BLaER1 (cell line): ENCODE data around the gene IL24.

Experiments
- H3K27ac ChIP-seq: shearing (Covaris generic); formaldehyde crosslinking; 2 replicates; pipeline ENCODE4 v1.8.1; 2022
- H3K27me3 ChIP-seq: shearing (Covaris generic); formaldehyde crosslinking; 2 replicates; pipeline ENCODE4 v1.8.1; 2022
- H3K36me3 ChIP-seq: shearing (Covaris generic); formaldehyde crosslinking; 2 replicates; pipeline ENCODE4 v1.8.1; 2022
- H3K4me1 ChIP-seq: shearing (Covaris generic); formaldehyde crosslinking; 2 replicates; pipeline ENCODE4 v1.8.1; 2022
- H3K4me2 ChIP-seq: shearing (Covaris generic); formaldehyde crosslinking; 2 replicates; pipeline ENCODE4 v1.8.1; 2022
- H3K4me3 ChIP-seq: shearing (Covaris generic); formaldehyde crosslinking; 2 replicates; pipeline ENCODE4 v1.8.1; 2022
- H3K9ac ChIP-seq: shearing (Covaris generic); formaldehyde crosslinking; 2 replicates; pipeline ENCODE4 v1.8.1; 2022
- H3K9me3 ChIP-seq: shearing (Covaris generic); formaldehyde crosslinking; 2 replicates; pipeline ENCODE4 v1.8.1; 2022
- H4K20me1 ChIP-seq: shearing (Covaris generic); formaldehyde crosslinking; 2 replicates; pipeline ENCODE4 v1.8.1; 2022
- Cebpa-rat ChIP-seq: shearing (Covaris generic); IDR thresholded peaks from 2 replicates; pipeline ENCODE4 v1.8.1; 2022

IL24 gene

DNA sequence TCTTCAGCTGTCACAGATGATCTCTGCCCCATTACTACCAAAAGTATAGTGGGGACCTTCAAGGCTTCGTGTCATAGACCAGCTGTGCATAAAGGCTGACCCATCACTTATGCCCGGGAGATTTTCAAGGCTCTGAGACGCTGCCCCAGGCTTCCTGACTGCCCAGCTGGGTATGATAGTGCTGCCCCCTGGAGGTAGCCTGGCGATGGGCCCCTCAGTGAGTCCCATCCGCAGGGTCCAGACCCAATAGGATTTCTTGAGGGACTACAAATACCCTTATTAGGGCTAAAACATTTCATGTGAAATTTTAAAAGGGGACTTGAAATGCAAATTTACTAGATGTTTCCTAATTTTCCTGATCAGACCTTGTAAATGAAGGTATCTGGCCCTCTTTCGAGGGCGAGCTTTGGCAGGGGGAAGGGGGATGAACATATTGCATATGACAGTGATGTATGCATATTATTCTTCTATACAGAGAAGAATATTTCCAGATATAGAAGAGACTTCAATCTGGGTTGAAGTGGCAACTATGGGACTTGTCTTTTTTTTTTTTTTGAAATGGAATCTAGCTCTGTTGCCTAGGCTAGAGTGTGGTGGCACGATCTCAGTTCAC lies 36.2 kb downstream of the IL24 start:
- no peaks in the 10 kb centered on the region for H4K20me1 ChIP-seq
- no peak overlapping the region for H3K4me3 ChIP-seq
- H3K9me3 ChIP-seq = no peaks in the 10 kb centered on the region
- H3K27me3 ChIP-seq = no peaks in the 10 kb centered on the region
- TF ChIP-seq Cebpa-rat = no peak
- no peak overlapping the region for H3K4me2 ChIP-seq
- no peaks in the 10 kb centered on the region for H3K36me3 ChIP-seq
- H3K27ac ChIP-seq = no peak overlapping the region
- H3K4me1 ChIP-seq = peaks cover 38% of the 10 kb centered on the region
- no peak overlapping the region for H3K9ac ChIP-seq

DNA sequence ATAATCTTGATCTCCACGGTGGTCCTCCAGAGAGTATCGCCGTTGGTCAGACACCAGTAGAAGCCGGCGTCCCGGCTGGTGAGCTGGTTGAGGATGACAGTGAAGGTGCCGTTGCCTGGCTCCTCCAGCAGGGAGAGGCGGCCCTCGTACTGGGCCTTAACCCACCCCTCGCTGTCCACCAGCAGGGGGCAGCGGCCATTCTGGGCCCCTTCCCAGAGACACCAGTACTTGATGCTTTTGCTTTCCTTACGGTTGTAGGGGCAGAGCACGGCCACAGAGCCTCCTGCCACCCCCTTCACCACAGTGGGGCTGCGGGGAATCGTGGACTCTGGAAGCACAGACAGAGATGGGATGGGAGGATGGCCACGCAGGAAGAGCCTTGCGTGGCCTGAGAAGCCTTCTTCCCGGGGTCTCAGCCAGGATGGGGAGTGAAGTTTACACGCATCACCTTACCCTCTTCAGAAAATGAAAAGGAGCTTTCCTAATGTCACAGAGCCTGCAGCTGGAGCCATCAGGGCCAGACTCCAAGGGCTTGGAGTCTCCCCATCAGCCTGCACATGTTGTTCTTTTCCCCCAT lies 38.3 kb downstream of the IL24 start:
- H3K27ac ChIP-seq = no peak overlapping the region
- H3K4me2 ChIP-seq = no peak overlapping the region
- no peaks in the 10 kb centered on the region for H3K9me3 ChIP-seq
- no peak overlapping the region for H3K9ac ChIP-seq
- peaks cover 34% of the 10 kb centered on the region for H3K4me1 ChIP-seq
- no peak overlapping the region for H3K4me3 ChIP-seq
- no peaks in the 10 kb centered on the region for H4K20me1 ChIP-seq
- no peak for TF ChIP-seq Cebpa-rat
- no peaks in the 10 kb centered on the region for H3K27me3 ChIP-seq
- H3K36me3 ChIP-seq = no peaks in the 10 kb centered on the region

DNA sequence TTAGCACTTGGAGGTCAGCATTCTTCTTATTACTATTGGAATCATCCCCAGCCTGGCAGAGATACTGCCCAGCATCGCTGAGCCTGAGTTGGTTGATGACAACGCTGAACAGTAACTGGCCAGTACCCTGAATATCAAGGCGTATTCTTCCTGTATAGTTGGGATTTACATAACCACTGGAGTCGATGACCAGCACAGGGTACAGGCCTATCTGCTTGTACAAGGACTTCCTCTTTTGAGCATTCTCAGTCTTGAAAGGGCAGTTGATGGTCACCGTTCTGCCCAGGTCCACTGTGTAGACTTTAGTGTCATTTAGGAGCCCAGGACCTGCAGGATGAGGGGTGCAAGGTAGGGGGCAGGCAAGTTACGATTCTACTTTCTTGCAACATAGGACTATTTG lies 40.2 kb downstream of the IL24 start:
- no peak overlapping the region for H3K27ac ChIP-seq
- H3K4me2 ChIP-seq = no peak overlapping the region
- H3K4me3 ChIP-seq = no peak overlapping the region

DNA sequence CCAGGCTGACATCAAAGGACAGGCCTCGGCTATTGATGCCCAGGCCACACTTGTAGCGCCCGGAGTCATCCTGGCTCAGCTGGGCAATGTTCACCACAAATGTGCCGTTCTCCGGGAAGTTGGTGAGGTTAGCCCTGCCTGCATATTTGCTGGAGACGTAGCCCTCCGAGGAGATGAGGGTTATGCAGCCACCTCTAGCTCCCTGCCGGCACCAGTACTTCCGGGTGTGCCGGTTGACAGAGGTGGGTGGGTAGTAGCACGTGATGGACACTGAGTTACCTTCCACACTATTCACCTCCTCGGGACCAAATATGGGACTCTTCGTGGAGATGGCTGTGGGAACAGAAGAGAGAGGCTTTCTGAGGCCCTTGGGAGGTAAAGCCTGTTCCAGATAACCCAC lies 41.9 kb downstream of the IL24 start:
- Histone ChIP-seq H3K4me2 (no peak overlapping the region), H3K9ac (no peak overlapping the region), H3K9me3 (no peaks in the 10 kb centered on the region), H4K20me1 (no peaks in the 10 kb centered on the region), H3K4me3 (no peak overlapping the region), H3K27ac (no peak overlapping the region), H3K4me1 (peaks cover 12% of the 10 kb centered on the region), H3K36me3 (no peaks in the 10 kb centered on the region), H3K27me3 (no peaks in the 10 kb centered on the region)
- TF ChIP-seq Cebpa-rat = no peak

More for the DNA sequence above, 40.2 kb downstream of the IL24 start:
- H3K9me3 ChIP-seq = no peaks in the 10 kb centered on the region
- no peak overlapping the region for H3K9ac ChIP-seq
- no peak for TF ChIP-seq Cebpa-rat
- H4K20me1 ChIP-seq = no peaks in the 10 kb centered on the region
- peaks cover 20% of the 10 kb centered on the region for H3K4me1 ChIP-seq
- no peaks in the 10 kb centered on the region for H3K36me3 ChIP-seq
- H3K27me3 ChIP-seq = no peaks in the 10 kb centered on the region

DNA sequence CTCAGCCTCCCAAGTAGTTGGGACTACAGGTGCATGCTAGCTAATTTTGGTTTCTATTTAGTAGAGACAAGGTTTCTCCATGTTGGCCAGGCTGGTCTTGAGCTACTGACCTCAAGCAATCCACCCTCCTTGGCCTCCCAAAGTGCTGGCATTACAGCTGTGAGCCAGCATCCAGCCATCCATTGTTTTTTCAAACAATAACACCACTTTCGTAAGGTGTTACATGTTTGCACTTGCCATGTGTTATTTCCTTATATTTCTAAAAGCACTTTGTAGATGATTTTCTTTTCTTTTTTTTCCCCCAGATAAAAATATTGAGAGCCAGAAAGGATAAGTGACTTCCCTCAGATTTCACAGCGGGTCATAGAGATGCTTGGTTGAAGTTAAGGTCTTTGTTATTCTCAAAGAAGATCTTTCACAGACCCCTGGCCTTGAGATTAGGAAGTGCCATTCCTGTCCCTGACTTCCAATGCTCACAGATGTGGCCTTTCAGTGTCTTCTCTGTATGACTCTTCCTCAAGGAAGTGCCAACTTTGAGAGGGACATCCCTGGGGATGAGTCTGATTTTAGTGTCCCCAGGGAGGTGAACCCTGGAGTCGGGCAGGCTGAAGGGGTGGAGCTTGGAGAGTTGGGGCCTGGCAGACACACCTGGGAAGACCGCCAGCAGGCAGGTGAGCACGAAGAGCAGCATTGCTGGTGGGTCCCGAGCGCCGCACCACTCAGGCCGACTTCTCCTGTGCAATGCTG lies 42.8 kb downstream of the IL24 start:
- Histone ChIP-seq H3K36me3 (no peaks in the 10 kb centered on the region), H4K20me1 (no peaks in the 10 kb centered on the region), H3K27me3 (no peaks in the 10 kb centered on the region), H3K4me2 (peak overlapping the region; percentile 32), H3K9ac (no peak overlapping the region), H3K9me3 (no peaks in the 10 kb centered on the region), H3K27ac (no peak overlapping the region), H3K4me3 (no peak overlapping the region), H3K4me1 (peaks cover 8% of the 10 kb centered on the region)
- no peak for TF ChIP-seq Cebpa-rat

DNA sequence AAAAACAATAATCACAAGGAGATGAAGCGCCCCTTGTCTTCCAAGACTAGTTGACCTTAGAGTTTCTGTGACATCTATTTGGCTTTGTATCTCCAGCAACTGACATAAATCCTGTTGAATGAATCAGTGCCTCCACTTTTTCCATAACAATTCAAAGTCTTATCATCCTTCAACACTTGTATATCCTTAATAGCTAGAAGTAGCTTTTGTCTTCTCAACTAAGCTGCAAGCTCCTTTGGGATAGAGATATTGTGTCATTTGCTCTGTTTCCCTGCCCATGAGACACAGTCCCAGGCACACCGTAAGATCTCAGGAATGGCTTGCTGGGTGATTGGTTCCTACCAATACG lies 43.3 kb downstream of the IL24 start:
- Histone ChIP-seq H3K9ac (no peak overlapping the region), H3K27me3 (no peaks in the 10 kb centered on the region), H3K4me1 (peaks cover 8% of the 10 kb centered on the region), H4K20me1 (no peaks in the 10 kb centered on the region), H3K4me3 (no peak overlapping the region), H3K4me2 (peak overlapping the region; percentile 32), H3K27ac (no peak overlapping the region), H3K36me3 (no peaks in the 10 kb centered on the region), H3K9me3 (no peaks in the 10 kb centered on the region)
- TF ChIP-seq Cebpa-rat = no peak

DNA sequence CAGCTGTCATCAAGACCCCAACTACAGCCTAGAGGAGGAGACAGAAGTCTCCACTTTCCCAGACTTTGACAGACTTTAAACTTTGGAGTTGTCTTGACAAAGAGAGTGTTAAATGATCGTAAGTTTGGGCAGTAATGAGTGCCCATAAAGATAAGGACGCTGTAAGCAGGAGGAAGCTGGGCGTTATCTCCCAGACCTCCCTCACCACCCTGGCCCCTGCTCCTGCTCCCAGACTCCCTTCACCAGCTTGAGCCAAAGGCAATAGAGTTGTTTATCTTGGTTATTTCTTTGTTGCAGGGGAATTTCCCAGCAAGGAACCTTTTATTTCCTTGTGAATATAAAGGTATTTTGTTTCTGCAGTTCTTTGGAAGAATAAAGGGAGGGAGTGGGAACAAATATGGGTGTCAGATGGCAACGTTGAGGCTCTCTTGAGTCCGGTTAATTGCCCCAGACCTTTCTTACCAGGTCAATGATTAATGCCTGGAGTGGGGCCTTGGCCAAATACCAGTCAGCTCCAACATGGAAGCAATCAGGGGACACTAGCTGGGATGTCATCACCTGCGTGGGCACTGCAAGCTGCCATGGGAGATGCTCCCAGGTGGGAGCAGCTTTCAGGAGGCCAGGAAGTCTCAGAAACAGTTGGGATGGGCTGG lies 44.6 kb downstream of the IL24 start:
- no peaks in the 10 kb centered on the region for H3K27me3 ChIP-seq
- no peak overlapping the region for H3K27ac ChIP-seq
- peaks cover 10% of the 10 kb centered on the region for H3K4me1 ChIP-seq
- H3K9me3 ChIP-seq = no peaks in the 10 kb centered on the region
- no peaks in the 10 kb centered on the region for H4K20me1 ChIP-seq
- no peak overlapping the region for H3K4me2 ChIP-seq
- no peak overlapping the region for H3K4me3 ChIP-seq
- no peak for TF ChIP-seq Cebpa-rat
- H3K36me3 ChIP-seq = no peaks in the 10 kb centered on the region
- no peak overlapping the region for H3K9ac ChIP-seq

DNA sequence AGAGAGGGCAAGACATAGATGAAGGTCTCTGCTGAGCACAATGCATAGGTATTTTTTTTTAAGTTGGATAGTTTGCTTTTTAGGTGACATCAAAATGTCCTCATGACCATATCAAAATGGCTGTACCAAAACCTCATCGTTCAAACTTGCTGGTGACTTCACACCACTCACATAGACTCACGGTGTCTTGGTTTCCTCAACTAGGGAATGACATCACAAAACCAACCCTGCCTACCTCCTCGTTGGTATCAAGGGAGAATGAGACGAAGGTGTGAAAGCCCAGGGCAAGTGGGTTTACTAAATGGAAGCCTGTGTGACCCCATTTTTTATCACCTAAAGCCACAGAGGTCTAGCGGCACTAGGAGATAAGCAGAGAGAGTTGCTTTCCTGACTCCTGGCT lies 47.5 kb downstream of the IL24 start:
- no peak overlapping the region for H3K9ac ChIP-seq
- H4K20me1 ChIP-seq = no peaks in the 10 kb centered on the region
- H3K4me3 ChIP-seq = no peak overlapping the region
- no peak overlapping the region for H3K4me2 ChIP-seq
- no peak overlapping the region for H3K27ac ChIP-seq
- no peak for TF ChIP-seq Cebpa-rat
- H3K36me3 ChIP-seq = no peaks in the 10 kb centered on the region
- no peaks in the 10 kb centered on the region; the same call in 1 of the 2 replicates for H3K9me3 ChIP-seq
- peaks cover 37% of the 10 kb centered on the region for H3K4me1 ChIP-seq
- no peaks in the 10 kb centered on the region for H3K27me3 ChIP-seq

DNA sequence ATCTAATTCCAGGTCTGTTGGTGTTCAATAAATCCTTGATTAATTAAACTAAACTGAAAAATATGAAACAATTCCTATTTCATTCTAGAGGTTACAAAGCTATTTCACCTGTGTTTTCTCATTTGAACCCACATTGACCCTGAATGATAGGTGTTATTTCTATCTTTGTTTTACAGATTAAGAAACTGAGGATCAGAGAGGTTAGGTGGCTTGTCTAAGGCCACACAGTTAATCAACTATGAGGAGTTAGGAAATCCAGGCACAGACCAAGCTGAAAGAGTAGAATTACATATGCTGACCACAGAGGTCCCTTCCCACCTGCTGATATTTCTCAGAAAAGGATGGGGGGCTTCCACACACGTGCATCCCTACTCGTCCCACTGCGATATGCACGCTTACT lies 48.5 kb downstream of the IL24 start:
- no peak for TF ChIP-seq Cebpa-rat
- no peak overlapping the region for H3K4me2 ChIP-seq
- no peak overlapping the region for H3K9ac ChIP-seq
- no peak overlapping the region for H3K4me3 ChIP-seq
- peaks cover 37% of the 10 kb centered on the region for H3K4me1 ChIP-seq
- H3K36me3 ChIP-seq = no peaks in the 10 kb centered on the region
- no peaks in the 10 kb centered on the region; the same call in 1 of the 2 replicates for H3K9me3 ChIP-seq
- no peak overlapping the region for H3K27ac ChIP-seq
- H3K27me3 ChIP-seq = no peaks in the 10 kb centered on the region
- H4K20me1 ChIP-seq = no peaks in the 10 kb centered on the region

DNA sequence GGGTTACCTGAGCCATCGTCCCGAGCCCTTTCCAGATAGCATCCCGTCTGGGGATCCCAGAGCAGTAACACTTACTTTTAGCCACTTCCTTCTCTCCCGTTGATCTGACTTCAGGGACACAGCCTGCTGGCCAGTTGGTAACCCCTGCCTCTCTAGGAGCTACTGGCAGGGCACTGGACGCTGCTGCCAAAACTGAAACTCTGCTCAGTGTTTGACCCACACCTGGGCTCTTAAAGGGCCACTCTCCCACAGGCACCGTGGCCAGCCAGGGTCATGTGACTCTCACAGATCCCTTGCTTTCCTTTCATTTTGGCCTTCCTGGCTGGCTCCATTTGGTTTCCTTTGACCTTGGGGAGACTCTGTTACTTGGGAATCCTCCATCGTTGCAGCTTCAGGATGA lies 49.0 kb downstream of the IL24 start, which contains the start of gene PIGR:
Gene PIGR (minus strand): TSS at position 206 of the 400 bp plus-strand sequence. CDS start 5,935 bp downstream, outside the sequence.
- peaks cover 41% of the 10 kb centered on the region for H3K4me1 ChIP-seq
- TF ChIP-seq Cebpa-rat = no peak
- H4K20me1 ChIP-seq = no peaks in the 10 kb centered on the region
- no peak within 1 kb of the TSS for H3K4me2 ChIP-seq
- no peak within 1 kb of the TSS for H3K9ac ChIP-seq
- no peak within 1 kb of the TSS for H3K4me3 ChIP-seq
- no peaks in the 10 kb centered on the region for H3K36me3 ChIP-seq
- no peaks in the 10 kb centered on the region; the same call in 1 of the 2 replicates for H3K9me3 ChIP-seq
- no peak within 1 kb of the TSS for H3K27ac ChIP-seq
- H3K27me3 ChIP-seq = no peaks in the 10 kb centered on the region
